ENCODE results near the gene TBC1D22B. TPM values are rescaled to one million over a fixed set of nuclear protein-coding genes. Genes with fewer than 3 reads are reported as not detected.

TBC1D22B gene
- total and polyA plus RNA-seq, 2 of the 13 experiments (the other 11 are each of a cell fraction or from before 2014, with no cell fraction given): 9.7 to 12.9 TPM

DNA sequence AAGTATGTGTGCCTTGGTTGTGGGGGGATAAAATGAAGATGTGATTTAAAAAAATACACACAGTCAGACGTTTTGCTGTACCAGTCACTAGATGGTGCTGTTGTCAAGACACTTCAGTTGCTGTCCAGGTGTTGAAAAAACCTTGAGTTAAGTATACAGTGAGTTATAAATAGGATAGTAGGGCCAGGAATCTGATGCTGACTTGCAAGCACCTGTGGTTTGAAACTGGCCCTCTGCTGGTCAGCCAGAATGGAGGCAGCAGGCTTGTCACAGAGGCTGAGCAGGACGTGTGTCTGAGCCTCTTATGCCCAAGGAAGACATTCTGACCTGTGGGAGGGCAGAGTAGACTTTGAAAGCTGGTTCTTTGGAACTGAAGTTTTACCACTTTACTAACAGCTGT is 124.0 kb downstream of the TBC1D22B start (continued):
- TF ChIP-seq XRCC5 (optimal IDR thresholded peaks at IDR 0.05; ENCODE audit: low read length): no peak
- TF ChIP-seq FOSL2 (CRISPR knock-in tag; IDR thresholded peaks at IDR 0.05): no peak
- no peak for TF ChIP-seq GATA4 (IDR thresholded peaks at IDR 0.05; ENCODE audit: borderline replicate concordance, low read depth)
- TF ChIP-seq SNAI1 (CRISPR knock-in tag; IDR thresholded peaks at IDR 0.05; ENCODE audit: borderline replicate concordance): no peak
- no peak for TF ChIP-seq ZSCAN29 (CRISPR knock-in tag; conservative IDR thresholded peaks at IDR 0.05)
- TF ChIP-seq, protein P1, sequence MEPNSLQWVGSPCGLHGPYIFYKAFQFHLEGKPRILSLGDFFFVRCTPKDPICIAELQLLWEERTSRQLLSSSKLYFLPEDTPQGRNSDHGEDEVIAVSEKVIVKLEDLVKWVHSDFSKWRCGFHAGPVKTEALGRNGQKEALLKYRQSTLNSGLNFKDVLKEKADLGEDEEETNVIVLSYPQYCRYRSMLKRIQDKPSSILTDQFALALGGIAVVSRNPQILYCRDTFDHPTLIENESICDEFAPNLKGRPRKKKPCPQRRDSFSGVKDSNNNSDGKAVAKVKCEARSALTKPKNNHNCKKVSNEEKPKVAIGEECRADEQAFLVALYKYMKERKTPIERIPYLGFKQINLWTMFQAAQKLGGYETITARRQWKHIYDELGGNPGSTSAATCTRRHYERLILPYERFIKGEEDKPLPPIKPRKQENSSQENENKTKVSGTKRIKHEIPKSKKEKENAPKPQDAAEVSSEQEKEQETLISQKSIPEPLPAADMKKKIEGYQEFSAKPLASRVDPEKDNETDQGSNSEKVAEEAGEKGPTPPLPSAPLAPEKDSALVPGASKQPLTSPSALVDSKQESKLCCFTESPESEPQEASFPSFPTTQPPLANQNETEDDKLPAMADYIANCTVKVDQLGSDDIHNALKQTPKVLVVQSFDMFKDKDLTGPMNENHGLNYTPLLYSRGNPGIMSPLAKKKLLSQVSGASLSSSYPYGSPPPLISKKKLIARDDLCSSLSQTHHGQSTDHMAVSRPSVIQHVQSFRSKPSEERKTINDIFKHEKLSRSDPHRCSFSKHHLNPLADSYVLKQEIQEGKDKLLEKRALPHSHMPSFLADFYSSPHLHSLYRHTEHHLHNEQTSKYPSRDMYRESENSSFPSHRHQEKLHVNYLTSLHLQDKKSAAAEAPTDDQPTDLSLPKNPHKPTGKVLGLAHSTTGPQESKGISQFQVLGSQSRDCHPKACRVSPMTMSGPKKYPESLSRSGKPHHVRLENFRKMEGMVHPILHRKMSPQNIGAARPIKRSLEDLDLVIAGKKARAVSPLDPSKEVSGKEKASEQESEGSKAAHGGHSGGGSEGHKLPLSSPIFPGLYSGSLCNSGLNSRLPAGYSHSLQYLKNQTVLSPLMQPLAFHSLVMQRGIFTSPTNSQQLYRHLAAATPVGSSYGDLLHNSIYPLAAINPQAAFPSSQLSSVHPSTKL (CRISPR knock-in tag; IDR thresholded peaks at IDR 0.05): no peak
- peak; percentile 77 for TF ChIP-seq RAD21 (CRISPR knock-in tag; IDR thresholded peaks at IDR 0.05)
- no peak for TF ChIP-seq AGO2 (optimal IDR thresholded peaks at IDR 0.05; ENCODE audit: low read depth, low read length)
- TF ChIP-seq, protein P2, sequence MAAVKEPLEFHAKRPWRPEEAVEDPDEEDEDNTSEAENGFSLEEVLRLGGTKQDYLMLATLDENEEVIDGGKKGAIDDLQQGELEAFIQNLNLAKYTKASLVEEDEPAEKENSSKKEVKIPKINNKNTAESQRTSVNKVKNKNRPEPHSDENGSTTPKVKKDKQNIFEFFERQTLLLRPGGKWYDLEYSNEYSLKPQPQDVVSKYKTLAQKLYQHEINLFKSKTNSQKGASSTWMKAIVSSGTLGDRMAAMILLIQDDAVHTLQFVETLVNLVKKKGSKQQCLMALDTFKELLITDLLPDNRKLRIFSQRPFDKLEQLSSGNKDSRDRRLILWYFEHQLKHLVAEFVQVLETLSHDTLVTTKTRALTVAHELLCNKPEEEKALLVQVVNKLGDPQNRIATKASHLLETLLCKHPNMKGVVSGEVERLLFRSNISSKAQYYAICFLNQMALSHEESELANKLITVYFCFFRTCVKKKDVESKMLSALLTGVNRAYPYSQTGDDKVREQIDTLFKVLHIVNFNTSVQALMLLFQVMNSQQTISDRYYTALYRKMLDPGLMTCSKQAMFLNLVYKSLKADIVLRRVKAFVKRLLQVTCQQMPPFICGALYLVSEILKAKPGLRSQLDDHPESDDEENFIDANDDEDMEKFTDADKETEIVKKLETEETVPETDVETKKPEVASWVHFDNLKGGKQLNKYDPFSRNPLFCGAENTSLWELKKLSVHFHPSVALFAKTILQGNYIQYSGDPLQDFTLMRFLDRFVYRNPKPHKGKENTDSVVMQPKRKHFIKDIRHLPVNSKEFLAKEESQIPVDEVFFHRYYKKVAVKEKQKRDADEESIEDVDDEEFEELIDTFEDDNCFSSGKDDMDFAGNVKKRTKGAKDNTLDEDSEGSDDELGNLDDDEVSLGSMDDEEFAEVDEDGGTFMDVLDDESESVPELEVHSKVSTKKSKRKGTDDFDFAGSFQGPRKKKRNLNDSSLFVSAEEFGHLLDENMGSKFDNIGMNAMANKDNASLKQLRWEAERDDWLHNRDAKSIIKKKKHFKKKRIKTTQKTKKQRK (IDR thresholded peaks at IDR 0.05; ENCODE audit: low read length): no peak
- no peak for TF ChIP-seq ZNF296 (CRISPR knock-in tag; conservative IDR thresholded peaks at IDR 0.05)
- no peak for TF ChIP-seq ZNF432 (CRISPR knock-in tag; IDR thresholded peaks at IDR 0.05; ENCODE audit: borderline replicate concordance)
- TF ChIP-seq ZNF607 (CRISPR knock-in tag; IDR thresholded peaks at IDR 0.05; ENCODE audit: borderline replicate concordance): no peak
- TF ChIP-seq ZNF567 (CRISPR knock-in tag; IDR thresholded peaks at IDR 0.05; ENCODE audit: borderline replicate concordance): no peak
- TF ChIP-seq, protein P3, sequence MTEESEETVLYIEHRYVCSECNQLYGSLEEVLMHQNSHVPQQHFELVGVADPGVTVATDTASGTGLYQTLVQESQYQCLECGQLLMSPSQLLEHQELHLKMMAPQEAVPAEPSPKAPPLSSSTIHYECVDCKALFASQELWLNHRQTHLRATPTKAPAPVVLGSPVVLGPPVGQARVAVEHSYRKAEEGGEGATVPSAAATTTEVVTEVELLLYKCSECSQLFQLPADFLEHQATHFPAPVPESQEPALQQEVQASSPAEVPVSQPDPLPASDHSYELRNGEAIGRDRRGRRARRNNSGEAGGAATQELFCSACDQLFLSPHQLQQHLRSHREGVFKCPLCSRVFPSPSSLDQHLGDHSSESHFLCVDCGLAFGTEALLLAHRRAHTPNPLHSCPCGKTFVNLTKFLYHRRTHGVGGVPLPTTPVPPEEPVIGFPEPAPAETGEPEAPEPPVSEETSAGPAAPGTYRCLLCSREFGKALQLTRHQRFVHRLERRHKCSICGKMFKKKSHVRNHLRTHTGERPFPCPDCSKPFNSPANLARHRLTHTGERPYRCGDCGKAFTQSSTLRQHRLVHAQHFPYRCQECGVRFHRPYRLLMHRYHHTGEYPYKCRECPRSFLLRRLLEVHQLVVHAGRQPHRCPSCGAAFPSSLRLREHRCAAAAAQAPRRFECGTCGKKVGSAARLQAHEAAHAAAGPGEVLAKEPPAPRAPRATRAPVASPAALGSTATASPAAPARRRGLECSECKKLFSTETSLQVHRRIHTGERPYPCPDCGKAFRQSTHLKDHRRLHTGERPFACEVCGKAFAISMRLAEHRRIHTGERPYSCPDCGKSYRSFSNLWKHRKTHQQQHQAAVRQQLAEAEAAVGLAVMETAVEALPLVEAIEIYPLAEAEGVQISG (CRISPR knock-in tag; IDR thresholded peaks at IDR 0.05): peak; percentile 39
- TF ChIP-seq, protein P4, sequence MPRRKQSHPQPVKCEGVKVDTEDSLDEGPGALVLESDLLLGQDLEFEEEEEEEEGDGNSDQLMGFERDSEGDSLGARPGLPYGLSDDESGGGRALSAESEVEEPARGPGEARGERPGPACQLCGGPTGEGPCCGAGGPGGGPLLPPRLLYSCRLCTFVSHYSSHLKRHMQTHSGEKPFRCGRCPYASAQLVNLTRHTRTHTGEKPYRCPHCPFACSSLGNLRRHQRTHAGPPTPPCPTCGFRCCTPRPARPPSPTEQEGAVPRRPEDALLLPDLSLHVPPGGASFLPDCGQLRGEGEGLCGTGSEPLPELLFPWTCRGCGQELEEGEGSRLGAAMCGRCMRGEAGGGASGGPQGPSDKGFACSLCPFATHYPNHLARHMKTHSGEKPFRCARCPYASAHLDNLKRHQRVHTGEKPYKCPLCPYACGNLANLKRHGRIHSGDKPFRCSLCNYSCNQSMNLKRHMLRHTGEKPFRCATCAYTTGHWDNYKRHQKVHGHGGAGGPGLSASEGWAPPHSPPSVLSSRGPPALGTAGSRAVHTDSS (CRISPR knock-in tag; conservative IDR thresholded peaks at IDR 0.05): no peak
- TF ChIP-seq RNF2 (conservative IDR thresholded peaks at IDR 0.05; ENCODE audit: low read depth): no peak
- no peak for TF ChIP-seq ZNF383 (CRISPR knock-in tag; IDR thresholded peaks at IDR 0.05; ENCODE audit: borderline replicate concordance)

Measured in HepG2 (cell line).